Measurements from ENCODE around the gene CTBP2. TPM values are rescaled to one million over a fixed set of nuclear protein-coding genes. Genes with fewer than 3 reads are reported as not detected.
"Not testable (repeated sequence)": the region's sequence is repeated elsewhere in the genome, so short reads cannot be mapped to it uniquely, and the experiment has no call there.

CTBP2 gene
- total RNA-seq, 1 donor from 2014 or later = 46.9 TPM

DNA sequence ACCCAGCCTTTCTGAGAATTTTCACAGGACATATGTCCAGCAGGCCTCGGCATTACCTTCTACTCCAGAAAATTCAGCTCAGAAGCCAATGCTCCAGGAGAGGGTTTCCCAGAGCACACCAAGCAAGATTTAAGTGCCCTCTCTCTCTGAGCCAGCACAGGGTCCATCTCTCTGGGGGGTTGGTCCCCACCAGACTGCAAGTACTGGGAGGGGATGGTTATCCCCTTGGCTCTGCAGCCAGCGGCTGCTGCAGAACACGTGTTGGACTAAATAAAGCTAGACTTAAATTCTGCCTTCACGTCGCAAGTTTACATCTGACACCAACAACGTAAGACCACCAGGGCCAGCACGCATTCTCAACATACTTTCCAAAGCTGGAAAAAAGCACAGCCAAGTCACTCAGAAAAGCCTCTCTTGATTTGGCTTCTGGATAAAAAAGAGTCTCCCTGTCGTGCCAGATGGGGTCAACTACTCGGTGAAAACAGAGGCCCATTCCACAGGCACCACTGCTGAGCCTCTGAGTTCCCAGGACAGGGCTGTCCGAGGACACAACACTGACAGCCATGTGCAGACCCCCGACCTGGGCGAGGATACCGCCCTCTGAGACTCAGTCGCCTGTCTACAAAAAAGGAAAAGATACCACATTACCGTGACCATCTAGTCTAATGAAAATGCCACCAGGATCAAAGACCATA is 77.3 kb downstream of the CTBP2 start:
- ATAC-seq (no peak), DNase-seq (ENCODE audit: low spot score) (no peak)
- intact Hi-C loops (cut with DNase I) = no loop called here

DNA sequence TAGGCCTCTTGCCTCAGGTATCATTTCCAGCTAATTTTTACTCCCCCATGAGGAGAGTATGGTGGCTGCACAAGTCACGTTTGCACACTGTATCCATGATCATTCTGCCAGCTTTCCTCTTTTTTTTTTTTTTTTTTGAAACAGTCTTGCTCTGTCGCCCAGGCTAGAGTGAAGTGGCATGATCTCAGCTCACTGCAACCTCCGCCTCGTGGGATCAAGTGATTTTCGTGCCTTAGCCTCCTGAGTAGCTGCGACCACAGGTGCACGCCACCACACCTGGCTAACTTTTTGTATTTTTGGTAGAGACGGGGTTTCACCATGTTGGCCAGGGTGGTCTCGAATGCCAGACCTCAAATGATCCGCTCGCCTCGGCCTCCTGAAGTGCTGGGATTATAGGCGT is 77.9 kb downstream of the CTBP2 start:
- intact Hi-C loops (cut with DNase I); ATAC-seq; DNase-seq (ENCODE audit: low spot score): not testable (repeated sequence)

DNA sequence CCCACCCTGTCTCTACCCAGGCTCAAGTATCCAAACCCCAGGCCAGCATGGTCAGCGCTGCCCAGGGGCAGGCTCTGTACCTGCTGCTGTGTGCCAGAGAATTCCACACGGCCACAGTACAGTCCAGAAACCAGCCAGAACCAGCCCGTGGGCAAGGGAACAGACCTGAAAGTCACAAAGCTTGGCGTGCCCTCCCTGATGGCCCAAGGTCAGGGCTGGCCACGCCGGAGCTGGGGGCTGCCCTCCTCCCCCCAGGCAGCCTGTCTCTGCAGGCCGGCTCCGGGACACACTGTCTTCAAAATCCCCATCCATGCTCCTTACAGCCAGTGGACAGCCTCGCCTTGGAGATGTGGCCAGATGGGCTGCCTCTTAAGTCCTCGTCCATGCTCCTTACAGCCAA is 78.4 kb downstream of the CTBP2 start:
- DNase-seq (ENCODE audit: low spot score) (no peak), ATAC-seq (no peak)
- intact Hi-C loops (cut with DNase I) = no loop called here

DNA sequence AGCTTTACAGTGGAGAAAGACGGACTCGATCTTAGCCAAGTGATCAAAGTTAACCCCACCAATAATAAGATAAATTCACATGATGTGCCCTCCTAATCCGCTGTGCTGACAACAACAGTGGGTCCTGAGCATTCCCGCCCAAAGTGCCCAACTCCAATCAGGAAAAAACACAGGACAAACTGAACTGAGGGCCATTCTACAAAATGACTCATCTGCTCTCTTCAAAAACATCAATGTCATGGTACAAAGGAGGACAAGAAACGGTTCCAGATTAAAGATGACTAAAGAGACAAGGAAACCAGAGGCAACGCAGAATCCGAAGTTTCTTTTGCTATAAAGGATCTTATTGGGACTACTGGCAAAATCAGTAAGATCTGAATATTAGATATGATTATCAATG is 79.4 kb downstream of the CTBP2 start:
- intact Hi-C loops (cut with DNase I) = no loop called here
- ATAC-seq = no peak
- no peak for DNase-seq (ENCODE audit: low spot score)

DNA sequence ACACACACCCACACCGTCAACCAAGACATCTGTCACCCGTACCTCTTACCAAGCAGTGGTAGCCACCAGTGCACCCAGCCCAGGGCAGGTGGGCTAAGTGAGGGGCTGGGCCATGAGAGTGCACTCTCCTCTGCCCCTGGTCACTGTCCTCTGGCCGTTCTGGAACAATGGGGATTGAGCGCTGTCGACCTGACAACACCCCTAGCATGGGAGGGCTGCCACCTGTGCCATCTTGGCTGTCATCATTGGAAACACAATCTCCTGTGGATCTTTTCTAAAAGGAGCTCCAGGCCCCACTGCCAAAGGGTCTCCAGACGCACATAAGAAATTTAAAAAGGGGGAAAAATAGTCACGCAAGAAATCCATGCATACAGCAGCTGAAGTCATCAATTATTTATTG is 80.1 kb downstream of the CTBP2 start:
- intact Hi-C loops (cut with DNase I) = no loop called here
- no peak for ATAC-seq

DNA sequence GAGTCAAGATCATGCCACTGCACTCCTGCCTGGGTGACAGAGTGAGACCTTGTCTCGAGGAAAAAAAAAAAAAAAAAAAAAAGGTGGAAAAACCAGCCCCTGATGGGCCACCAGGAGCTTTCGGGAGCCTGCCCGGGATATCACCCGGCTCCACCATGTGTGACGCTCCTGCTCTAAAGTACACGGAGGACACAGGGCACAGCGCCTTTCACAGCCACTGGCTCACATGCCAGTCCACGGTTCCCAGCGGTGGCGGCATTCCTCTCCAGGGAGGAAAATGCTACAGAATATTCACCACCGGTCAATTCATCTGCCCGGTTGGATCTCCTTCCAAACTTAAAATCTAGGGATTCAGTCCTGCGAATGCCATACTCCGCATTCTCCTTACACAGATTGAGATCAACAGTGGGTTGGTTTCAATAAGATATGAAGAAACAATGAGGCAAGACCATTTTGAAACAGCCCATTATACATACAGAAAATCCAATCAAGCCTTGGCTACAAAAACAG is 81.2 kb downstream of the CTBP2 start:
- intact Hi-C loops (cut with DNase I) = loop anchor here (10.0 kb wide), 1 partner anchor 624 kb away; the partner anchor contains the start of gene NKX1-2
- ATAC-seq (no peak), DNase-seq (ENCODE audit: low spot score) (no peak)

More for the DNA sequence above, 80.1 kb downstream of the CTBP2 start:
- DNase-seq (ENCODE audit: low spot score) = no peak

DNA sequence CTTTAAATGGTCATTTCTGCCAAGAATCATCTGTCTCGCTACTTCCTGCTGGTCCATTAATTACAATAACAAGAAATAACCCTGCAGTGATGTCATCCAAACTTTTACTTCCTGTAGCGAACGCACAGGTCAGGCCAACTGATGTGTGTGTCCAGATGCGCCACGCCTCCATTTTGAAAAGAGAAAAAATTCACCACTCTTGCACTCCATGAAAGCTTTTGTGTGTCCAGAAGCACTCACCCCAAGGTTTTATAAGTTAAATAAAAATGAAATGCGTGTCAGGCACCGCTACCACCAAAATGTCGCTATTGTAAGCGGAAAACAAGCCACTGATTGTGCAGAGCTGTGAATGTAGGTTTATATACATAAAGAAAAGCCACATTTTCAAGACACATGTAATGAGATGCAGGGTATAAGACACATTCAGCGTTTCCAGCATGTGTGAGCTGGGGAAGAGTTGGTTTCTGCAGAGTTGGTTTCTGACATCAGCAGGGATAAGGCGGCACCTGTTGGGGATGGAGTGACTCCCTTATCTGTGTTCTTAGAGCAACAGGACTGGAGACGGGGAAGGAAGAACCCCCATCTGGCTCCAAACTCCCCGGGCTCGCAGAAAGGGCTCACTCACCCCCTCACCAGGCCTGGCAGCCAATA is 83.3 kb downstream of the CTBP2 start:
- ATAC-seq = no peak
- no peak for DNase-seq (ENCODE audit: low spot score)
- intact Hi-C loops (cut with DNase I) = loop anchor here (10.0 kb wide), 1 partner anchor 622 kb away; the partner anchor contains the start of gene NKX1-2

DNA sequence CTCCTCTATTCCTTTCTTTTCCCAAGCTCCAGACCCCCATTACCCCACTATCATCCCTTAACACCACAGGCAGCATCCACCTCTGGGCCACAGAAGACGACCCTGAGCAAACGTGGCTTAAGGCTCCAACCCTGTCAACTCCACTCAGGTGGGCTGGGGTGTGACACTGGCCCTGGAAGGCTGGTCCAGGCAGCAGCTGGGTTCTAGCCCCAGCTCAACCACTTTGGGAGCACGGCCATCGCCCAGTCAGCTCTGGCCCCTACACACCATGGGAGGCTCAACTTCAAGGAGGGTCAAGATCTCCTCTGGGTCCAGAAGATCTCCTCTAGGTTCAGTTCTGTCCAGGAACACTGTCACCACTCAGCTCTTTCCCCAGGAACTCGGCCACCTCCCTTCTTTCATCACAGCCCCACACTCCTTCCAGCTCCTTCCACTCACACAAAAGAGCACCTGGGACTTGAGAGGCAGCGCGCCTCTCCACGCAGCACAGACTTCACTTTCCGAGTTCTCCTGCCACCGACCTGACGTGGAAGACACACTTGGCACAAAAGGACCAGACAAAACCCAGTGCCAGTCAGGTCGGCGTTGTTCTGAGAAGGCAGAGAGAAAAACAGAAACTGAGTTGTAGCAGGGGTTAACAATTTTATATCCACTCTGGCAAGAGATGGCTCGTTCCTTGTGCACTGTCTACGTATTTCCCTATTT is 84.1 kb downstream of the CTBP2 start:
- ATAC-seq (no peak), DNase-seq (ENCODE audit: low spot score) (no peak)
- intact Hi-C loops (cut with DNase I) = loop anchor here (10.0 kb wide), 1 partner anchor 621 kb away; the partner anchor contains the start of gene NKX1-2

DNA sequence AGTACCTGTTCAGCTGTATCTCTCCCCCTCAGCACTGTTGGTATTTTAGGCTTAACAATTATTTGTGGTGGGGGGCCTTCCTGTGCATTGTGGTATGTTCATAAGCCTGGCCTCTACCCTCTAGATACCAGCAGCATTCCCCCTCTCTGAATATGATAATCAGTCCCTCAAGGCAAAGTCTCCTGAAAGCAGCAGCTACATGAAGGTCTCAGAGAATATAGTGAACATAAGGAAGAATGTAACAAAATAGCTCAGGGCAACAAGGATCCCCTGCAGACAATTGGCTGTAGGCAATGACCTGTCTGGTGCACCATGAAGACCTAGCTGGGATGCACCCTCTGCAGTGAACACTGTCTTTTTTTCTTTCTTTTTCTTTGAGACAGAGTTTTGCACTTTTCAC is 86.4 kb downstream of the CTBP2 start:
- DNase-seq (ENCODE audit: low spot score) (no peak), ATAC-seq (no peak)
- intact Hi-C loops (cut with DNase I) = loop anchor here (10.0 kb wide), 1 partner anchor 619 kb away; the partner anchor contains the start of gene NKX1-2

DNA sequence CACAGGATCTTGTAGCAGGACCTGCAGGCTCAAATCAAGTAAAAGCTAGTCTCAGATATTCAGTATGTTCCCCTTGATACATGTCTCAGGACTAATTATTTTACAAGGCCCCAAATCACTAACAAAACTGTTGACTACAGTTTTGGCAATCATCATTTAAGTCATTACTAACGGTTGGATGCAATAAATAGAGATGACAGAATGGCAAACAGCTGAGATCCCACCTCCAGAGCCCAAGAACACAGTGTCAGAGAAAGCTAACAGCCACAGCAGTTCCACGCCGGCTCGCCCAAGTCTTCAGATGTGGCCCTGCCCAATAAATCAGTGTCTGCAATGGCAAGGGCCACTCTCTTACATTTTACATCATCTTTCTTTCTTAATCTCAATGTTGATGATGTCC is 87.6 kb downstream of the CTBP2 start:
- ATAC-seq (no peak), DNase-seq (ENCODE audit: low spot score) (no peak)
- intact Hi-C loops (cut with DNase I) = loop anchor here (10.0 kb wide), 1 partner anchor 618 kb away; the partner anchor contains the start of gene NKX1-2

DNA sequence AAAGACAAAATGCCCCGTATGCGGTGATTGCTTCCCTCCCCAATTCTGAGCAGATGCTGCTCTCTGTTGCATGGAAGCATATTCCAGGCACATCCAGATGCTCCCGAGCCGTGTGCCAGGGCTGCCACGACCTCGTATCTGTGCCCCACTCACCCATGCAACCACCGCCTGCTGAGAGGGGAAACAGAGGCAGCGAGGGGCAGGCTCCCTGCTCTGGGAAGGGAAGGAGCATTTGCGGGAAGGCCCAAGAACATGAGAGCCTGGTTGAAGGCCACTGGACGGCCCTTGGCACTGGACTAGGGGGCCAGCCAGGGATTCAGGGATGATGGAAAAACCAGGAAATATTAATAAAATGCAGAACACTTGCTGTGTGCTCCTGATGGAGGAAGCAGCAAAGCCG is 89.4 kb downstream of the CTBP2 start:
- ATAC-seq (no peak), DNase-seq (ENCODE audit: low spot score) (no peak)
- intact Hi-C loops (cut with DNase I) = loop anchor here (10.0 kb wide), 1 partner anchor 616 kb away; the partner anchor contains the start of gene NKX1-2

DNA sequence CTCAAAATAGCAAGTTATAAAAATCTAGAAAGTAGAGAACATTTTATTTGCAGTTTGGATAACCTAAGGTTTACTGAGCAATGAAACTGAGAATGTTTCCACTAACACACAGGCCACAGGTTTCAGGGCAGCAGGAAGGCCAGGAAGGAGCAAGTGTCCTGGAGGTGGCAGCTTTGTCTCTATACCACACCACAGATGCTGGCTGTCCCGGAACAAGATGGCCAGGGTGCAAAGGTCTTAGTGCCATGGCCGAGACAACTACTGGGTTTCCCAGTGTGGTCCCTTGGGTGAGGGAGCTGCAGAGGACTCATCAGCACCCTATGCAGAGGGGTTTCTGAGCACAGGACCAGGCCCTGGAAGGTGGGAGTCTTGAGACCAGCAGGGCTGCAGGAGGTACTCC is 92.0 kb downstream of the CTBP2 start:
- ATAC-seq = no peak
- intact Hi-C loops (cut with DNase I) = loop anchor here (10.0 kb wide), 1 partner anchor 86 kb away; no protein-coding TSS in a partner anchor
- DNase-seq (ENCODE audit: low spot score) = no peak

DNA sequence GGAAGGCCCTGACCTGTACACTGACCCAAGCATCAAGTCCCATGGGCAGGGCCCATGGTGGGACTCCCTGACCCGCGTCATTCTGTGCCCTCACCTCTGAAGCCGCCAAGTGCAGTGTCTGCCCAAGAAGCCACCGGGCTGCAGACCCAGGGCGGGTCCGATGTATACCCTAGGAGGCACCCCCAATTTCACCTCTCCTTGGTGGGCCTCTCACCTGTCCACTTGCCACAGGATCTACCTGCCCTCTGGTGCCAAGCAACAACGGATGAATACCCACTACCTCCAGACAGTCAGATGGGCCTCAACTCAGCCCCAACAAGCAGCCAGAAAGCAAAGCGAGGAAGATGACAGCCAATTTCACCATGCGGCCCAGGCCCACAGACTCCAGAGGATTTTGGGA is 92.6 kb downstream of the CTBP2 start:
- ATAC-seq (no peak), DNase-seq (ENCODE audit: low spot score) (no peak)
- intact Hi-C loops (cut with DNase I) = loop anchor here (10.0 kb wide), 1 partner anchor 87 kb away; no protein-coding TSS in a partner anchor

DNA sequence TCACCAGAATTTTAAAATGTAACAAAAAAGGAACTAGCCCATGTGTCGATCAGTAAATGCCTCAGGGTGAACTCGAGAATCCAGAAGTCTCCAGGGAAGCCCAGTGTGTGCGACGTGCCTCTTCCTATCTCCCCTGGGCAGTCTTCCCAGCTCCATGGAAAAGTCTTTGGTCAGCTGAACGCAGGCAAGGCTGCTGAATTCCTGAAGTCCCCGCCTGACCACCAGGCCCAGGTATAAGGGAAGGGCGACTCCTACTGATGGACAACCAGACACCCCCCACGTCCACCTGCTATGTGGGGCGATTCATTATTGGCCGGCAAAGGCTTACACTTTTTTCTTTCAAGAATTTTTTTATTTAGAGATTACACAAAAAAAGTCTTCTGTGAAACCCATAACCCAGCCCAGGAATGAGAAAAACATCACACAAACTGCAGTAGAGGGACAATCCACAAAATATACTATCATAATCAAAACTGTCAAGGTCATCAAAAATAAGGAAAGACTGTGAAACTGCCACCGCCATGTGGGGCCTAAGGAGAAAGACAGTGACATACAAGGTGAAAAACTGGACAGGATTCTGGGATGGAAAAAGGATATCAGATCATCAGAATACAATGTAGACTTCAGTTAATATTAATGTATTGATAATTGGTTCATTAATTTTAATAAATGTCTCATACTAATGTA is 93.5 kb downstream of the CTBP2 start:
- no peak for ATAC-seq
- no peak for DNase-seq (ENCODE audit: low spot score)
- intact Hi-C loops (cut with DNase I) = loop anchor here (10.0 kb wide), 1 partner anchor 88 kb away; no protein-coding TSS in a partner anchor

DNA sequence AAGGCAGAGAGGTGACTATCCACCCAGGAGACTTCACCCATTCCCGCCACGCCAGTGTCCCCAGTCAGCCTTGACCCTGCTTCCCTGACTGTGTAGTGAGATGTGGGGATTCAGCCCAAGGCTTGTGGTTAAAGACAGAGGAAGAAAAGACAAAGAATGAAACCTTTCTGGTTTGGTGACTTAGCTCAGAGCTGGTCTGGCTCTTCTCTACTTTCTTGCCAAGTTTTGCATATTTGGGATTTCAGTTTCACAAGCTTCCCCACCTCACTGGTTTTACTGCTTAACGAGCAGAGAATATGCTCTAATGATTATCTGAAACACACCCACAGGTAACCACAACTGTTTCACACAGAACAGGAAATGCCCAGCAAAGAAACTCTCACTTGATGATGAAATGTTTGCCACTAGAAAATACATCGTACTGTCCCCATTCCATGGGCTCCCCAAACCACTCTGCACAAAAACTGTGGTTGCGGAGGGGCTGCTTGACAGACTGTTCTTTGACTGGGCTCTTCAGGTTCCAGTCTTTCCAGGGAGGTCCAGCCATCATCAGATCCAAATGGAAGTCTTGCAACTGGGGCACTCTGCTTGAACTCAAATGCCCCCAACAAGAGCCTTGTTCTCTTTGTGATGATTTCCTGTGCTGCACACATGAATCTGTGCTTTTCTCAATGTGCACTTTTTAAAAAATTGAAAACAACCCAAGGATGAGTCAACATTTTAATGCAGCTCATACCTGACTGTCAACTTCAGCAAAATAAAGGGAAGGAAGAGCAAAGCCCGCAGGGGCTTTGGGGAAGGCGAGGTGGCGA is 95.5 kb downstream of the CTBP2 start:
- no peak for ATAC-seq
- no peak for DNase-seq (ENCODE audit: low spot score)
- intact Hi-C loops (cut with DNase I) = loop anchor here (10.0 kb wide), 1 partner anchor 90 kb away; no protein-coding TSS in a partner anchor

DNA sequence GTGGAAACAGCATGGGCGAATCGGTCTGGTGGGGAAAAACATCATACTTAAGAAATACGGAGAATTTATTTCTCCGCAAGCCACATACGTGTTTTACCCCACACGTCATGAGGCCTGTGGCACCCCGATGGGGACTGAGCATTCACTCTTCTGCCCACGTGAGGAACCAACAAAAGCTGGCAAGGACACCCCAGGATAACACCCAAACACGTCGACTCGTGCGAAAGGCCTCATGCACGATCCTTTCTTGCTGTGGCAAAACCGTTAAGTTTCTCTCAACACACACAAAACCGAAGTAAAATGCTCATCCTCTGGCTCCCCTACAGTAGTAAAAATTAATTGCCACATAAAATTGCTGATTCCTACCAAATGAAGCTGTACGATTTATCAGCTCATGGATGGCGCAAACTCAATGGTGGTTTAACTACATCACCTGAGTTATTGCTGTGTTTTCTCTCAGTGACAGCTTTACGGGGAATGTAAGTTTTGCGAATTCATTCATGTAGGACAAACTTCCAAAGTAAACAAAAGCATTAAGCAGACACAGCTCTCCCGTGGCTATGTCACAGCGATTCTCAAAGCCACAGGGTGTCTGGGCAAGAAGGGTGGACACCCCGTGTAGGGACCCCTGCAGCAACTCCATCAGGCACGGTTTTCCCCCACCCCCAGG is 97.0 kb downstream of the CTBP2 start:
- DNase-seq (ENCODE audit: low spot score) (no peak), ATAC-seq (no peak)
- intact Hi-C loops (cut with DNase I) = loop anchor here (10.0 kb wide), 1 partner anchor 91 kb away; no protein-coding TSS in a partner anchor

DNA sequence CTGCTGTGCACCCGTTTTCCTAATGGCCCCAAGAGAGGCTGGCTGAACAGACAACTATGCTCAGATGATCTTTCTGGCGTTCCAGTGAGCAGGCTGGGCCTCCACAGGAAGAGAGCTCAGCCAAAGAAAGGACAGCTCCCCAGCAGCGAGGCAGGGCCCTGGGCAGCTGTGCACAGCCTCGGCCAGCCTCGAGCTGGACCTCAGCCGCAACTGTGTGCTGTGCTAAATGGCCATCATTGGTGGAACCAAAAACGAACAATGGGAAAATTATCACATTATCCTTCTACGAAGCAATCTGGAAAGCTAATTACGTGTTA is 97.5 kb downstream of the CTBP2 start:
- ATAC-seq (peak; percentile 46), DNase-seq (ENCODE audit: low spot score) (no peak)
- intact Hi-C loops (cut with DNase I) = loop anchor here (10.0 kb wide), 1 partner anchor 92 kb away; no protein-coding TSS in a partner anchor

All from sciatic nerve (tissue), 2 donors.